HG02759 (cell line): Measurements from ENCODE around the gene RBP3.

Experiments used
- ATAC-seq: cut with Tn5 transposase; IDR thresholded peaks from one replicate; pipeline ENCODE4 v1.9.1; 2021; ENCODE audit warnings: mild to moderate bottlenecking, moderate library complexity; ENCODE audit not compliant: unreplicated experiment

RBP3 gene

DNA sequence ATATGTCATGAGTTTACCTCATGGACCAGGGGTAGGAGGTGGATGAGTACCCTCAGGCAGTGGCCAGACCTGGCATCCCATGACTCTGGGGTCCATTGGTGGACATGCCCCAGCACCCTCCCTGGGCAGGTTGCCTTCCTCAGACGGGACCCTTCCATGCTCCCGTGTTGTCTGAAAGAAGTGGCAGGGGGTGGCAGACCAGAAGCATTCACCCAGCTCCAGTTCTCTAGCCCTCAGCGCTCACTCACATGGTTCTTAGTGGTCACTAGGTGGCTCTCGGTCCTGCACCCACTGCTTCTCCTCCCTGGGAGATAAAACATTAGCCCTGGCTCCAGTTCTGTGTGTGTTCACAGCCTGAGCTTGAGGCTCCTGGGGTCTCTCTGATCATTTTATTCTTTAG, 6.0 kb downstream of the RBP3 start:
- no peak for ATAC-seq

DNA sequence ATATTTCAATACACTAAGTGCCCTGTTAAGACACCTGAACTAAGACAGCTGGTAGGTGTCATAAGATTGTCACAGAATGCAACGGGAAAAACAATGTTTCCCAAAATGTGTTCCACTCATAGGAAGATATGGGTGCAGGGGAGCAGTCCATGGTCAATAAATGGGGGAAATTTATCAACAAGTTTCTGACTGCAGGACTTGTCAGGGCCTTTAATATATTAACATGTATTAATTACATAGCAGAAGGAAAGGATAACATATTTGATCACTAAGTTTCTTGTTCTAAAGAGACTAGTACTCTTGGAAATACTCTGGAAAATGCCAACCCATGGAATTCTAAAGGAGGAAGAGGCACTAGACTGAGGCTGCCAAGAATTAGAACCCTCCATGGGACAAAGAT, 6.7 kb downstream of the RBP3 start:
- no peak for ATAC-seq

DNA sequence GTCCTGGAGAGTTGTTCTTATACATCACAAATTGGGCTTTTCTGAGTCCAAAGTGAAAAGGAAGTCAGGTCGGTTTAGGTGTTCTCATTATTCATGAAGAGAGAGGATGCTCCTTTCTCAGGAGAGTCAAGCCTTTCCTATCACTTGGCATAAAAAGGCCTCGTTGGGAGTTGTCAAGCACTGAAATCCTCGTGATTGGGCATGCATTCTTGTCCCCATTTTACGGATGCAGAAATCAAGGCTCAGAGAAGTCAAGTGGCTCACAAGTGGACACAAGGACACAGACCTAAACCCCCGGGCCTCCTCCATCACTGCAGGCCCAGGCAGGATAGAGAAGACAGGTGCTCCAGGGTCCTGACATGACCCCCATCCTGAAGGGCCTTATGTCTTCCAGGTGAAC, 8.5 kb downstream of the RBP3 start:
- ATAC-seq: no peak

DNA sequence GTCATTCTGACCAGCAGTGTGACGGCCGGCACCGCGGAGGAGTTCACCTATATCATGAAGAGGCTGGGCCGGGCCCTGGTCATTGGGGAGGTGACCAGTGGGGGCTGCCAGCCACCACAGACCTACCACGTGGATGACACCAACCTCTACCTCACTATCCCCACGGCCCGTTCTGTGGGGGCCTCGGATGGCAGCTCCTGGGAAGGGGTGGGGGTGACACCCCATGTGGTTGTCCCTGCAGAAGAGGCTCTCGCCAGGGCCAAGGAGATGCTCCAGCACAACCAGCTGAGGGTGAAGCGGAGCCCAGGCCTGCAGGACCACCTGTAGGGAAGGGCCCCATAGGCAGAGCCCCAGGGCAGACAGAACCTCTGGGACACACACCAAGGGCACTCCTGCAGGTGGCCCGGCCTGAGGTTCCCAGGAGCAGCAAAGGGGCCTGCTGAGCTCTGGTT, 9.0 kb downstream of the RBP3 start:
- no peak for ATAC-seq

GRCh38 chr10:47357911-47358310, 9.7 kb downstream of the RBP3 start:
- no peak for ATAC-seq

DNA sequence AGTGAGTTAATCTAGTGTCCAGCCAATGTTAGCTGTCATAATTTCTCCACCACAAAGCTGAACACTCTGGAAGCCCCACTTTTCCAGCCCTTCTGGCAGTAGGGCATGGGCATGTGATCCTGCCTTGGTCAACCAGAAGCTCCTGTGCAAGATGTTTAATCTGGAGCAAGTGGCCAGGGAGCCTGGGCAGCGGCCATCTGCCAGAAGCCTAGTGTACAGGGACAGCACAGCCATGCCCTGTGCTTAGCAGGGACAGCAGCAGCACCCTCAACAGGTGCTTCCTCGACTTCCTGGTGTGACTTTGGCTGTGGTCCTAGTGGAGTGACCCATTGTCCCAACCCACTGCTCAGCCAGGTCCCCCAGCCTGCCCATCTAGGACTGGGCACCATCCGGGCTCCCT, 10.3 kb downstream of the RBP3 start:
- ATAC-seq: no peak

DNA sequence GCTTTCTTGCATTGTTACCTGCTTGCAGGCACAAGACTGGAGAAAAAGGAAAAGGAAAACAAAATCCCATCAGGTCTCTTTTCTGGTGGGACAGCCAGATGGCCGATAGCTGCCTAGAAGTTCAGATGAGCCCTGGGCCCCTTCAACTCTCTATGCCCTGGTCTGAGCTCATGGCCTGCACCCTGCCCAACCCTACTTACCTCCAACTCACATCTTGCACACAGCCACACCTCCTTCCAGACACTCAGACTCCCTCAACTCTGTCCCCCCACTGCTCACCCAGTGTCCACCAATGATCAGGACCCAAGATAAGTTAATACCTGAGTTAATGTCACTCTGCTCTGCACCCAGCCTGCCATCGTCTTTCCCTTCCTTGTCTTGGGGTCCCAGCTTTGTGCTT, 10.9 kb downstream of the RBP3 start:
- no peak for ATAC-seq

- no peak for ATAC-seq
Measured at GRCh38 chr10:47359626-47360418, 11.7 kb downstream of the RBP3 start.

DNA sequence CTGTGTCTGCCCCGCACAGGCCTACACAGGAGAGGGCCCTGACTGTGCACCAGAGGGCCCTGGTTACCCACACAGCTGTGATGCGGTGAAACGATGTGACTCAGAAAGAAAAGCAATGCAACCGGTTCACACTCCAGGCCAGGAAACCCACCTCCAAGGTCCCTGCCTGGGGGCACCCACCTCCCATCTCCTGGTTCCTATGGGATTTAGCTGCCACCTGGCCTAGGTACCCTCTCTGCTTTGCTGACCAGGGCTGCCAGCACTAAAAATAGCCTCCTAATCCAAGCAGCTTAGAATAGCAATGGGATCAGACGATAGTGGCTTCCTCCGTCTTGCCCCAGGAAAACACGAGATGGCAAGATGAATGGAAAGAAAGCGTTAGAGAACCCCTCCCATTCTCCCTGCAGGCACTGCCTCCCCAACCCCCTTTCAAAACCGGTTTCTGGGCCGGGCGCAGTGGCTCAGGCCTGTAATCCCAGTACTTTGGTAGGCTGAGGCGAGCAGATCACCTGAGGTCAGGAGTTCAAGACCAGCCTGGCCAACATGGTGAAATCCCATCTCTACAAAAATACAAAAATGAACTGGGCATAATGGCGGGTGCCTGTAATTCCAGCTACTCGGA, 12.4 kb downstream of the RBP3 start:
- ATAC-seq: no peak

DNA sequence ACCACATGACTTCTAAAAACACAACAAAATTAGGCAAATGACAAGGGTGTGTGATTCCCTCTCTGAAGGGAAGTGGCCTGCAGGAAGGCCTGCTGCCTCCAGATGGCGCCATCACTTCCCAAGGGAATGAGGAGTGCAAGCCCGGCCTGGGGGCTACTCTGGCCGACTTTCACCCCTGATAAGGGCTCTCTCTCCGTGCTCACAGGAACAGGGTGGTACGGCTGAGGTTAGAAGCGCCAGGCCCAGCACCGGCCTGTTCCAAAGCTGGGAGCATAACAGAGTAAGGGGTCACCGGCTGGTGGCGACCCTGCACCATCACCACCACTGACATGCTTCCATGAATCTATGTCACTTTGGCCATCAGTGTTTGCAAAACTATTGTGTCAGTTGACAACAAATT, 13.1 kb downstream of the RBP3 start:
- no peak for ATAC-seq

DNA sequence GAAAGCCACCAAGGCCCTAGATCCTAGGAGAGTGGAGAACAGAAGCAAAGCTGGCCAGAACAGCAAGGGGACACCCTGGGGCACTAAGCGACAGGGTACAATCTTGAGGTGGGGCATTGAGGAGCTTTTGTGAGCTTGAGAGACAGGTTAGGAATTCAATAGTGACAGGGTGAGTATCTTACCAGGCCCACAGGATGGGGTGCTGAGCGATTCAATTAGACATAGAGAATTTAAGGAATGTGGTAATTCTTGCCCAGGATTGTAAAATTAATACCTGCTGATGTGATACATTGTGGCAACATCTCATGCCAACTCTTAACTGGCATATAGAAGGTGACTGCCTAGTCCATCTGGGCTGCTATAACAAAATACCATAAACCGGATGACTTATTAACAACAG, 14.0 kb downstream of the RBP3 start:
- no peak for ATAC-seq

GRCh38 chr10:47363781-47364180, 15.6 kb downstream of the RBP3 start:
- ATAC-seq: no peak

GRCh38 chr10:47364366-47364765, 16.2 kb downstream of the RBP3 start:
- ATAC-seq: no peak

DNA sequence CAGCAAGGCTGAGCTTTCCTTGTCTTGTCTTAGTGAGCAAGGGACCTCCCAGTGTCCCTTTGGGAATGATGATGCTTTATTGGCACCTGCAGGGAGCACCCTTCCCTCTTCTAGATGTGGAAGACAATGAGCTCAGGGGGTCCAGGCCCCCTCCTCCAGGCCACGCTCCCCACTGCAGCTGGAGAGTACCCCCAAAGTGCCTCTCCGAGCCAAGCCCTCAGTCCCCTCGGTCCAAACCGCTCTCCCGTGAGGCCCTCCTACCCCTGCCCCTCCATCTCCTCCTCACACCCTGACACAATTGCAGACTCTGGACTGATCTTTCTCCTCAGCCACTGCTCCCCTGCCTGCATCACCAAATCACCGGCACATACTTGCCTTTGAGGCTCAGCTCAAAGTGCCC, 16.7 kb downstream of the RBP3 start:
- no peak for ATAC-seq

GRCh38 chr10:47365431-47366180, 17.4 kb downstream of the RBP3 start:
- ATAC-seq: no peak

GRCh38 chr10:47366181-47366631, 18.0 kb downstream of the RBP3 start:
- ATAC-seq: no peak

- ATAC-seq: no peak
Measured at GRCh38 chr10:47366731-47367460, 18.7 kb downstream of the RBP3 start.

GRCh38 chr10:47367646-47368045, 19.5 kb downstream of the RBP3 start:
- no peak for ATAC-seq

DNA sequence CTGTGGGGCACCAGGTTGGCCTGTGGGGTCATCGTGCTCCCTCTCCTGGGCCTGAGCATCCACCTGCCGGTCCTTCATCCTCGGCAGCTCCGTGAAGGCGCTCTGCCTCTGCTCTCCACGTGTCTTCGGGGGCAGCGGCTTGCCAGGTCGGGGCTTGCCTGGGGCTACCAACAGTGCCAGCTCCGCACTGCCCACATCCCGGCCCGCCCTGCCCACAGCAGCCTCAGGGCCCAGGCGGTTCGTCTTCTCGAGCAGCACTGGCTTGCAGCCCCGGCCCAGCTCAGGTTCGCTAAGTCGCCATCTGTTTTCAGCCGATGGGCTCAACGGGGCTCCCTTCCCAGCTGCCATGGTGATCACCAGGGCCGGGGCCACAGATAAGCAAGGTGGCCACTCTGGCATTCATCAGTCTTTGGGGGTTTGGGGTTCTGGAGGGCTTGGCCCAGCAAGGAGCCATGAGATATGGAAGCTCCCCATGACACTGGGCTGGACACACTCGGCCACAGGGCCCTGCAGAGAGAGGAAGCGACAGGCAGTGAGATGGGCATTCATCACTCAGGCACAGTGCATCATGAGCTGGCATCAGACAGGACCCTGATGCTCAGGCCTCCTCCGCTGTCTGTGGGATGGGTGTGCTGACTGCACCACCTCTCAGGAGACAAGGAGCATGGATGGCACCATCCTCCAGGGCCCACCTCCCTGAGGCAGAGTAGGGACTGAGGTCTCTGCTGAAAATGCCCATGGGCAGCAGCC, 20.4 kb downstream of the RBP3 start:
- ATAC-seq: no peak

GRCh38 chr10:47369251-47369894, 21.2 kb downstream of the RBP3 start:
- ATAC-seq: no peak
